Measurements from ENCODE around the gene KRTAP20-1. TPM values are rescaled to one million over a fixed set of nuclear protein-coding genes. Genes with fewer than 3 reads are reported as not detected.

Gene KRTAP20-1
- total and polyA plus RNA-seq, 4 donors, result not detected

DNA sequence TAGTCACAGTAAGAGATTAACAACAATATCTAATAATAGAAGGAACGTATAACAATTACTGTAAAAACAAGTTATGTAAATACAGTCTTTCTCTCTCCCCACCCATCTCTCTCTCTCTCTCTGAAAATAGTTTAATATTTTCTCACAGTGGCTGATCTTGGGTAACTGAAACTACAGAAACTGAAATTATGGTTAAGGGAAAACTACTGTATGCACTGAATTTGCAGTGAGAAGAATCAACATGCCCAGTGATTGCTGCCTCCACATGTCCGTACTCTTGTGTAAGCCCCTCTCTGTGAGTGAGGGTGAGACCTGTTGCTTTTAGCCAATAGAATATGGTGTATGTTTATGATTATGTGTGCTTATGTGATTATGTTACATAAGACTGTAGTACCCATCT is 4.1 kb upstream of the KRTAP20-1 start:
- no peak overlapping the region for H3K4me3 ChIP-seq (ENCODE audit: low read depth in 1 of 3, low read length in 3 of 3)
- no peaks in the 10 kb centered on the region for H3K9me3 ChIP-seq (ENCODE audit: control insufficient read depth in 4 of 4, low read length in 3 of 4)
- no peaks in the 10 kb centered on the region for H3K4me1 ChIP-seq (ENCODE audit: control insufficient read depth in 4 of 4, insufficient read depth in 4 of 4, low read length in 3 of 4)
- no peaks in the 10 kb centered on the region for H3K27me3 ChIP-seq (ENCODE audit: control insufficient read depth in 4 of 4, insufficient read depth in 4 of 4, low read length in 3 of 4)
- 84% methylated on average over 2 of the region's 2 CpGs for WGBS
- TF ChIP-seq TAF1 (conservative IDR thresholded peaks at IDR 0.05) (no peak), FOXA2 (IDR thresholded peaks at IDR 0.05) (no peak), NR2F2 (IDR thresholded peaks at IDR 0.05) (no peak), RXRA (IDR thresholded peaks at IDR 0.05) (no peak), HNF4A (conservative IDR thresholded peaks at IDR 0.05) (no peak)
- TF ChIP-seq, protein P1, sequence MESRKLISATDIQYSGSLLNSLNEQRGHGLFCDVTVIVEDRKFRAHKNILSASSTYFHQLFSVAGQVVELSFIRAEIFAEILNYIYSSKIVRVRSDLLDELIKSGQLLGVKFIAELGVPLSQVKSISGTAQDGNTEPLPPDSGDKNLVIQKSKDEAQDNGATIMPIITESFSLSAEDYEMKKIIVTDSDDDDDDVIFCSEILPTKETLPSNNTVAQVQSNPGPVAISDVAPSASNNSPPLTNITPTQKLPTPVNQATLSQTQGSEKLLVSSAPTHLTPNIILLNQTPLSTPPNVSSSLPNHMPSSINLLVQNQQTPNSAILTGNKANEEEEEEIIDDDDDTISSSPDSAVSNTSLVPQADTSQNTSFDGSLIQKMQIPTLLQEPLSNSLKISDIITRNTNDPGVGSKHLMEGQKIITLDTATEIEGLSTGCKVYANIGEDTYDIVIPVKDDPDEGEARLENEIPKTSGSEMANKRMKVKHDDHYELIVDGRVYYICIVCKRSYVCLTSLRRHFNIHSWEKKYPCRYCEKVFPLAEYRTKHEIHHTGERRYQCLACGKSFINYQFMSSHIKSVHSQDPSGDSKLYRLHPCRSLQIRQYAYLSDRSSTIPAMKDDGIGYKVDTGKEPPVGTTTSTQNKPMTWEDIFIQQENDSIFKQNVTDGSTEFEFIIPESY (IDR thresholded peaks at IDR 0.05), result no peak
- H3K27ac ChIP-seq (ENCODE audit: low read depth in 1 of 2, low read length in 2 of 2), result no peak overlapping the region
- no peak for DNase-seq (ENCODE audit: low spot score)
- no peak overlapping the region for H3K9ac ChIP-seq (ENCODE audit: low read depth in 1 of 2, low read length in 2 of 2)
- no peaks in the 10 kb centered on the region for H3K36me3 ChIP-seq (ENCODE audit: control insufficient read depth in 4 of 4, insufficient read depth in 3 of 4, low read depth in 1 of 4, low read length in 3 of 4)

DNA sequence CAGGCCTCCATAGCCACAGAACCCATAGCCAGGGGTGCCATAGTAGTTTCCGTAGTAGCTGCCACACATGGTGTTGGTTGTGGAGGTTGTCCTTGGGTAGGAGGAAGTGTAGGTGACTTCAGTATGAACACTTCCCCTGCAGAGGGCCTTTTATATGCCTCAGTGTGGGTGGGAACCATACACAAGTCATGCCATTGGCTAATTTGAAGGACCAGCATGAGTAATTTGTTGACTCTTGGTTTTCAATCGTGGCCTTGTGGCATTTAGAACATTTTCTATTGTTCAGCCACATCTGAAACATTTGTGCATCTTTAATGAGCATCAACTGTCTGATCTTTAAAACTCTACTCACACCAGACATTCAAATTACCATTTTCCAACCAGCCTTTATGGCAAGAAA is 2.4 kb upstream of the KRTAP20-1 start, which contains the start of gene KRTAP6-1:
TSS of gene KRTAP6-1 (minus strand) at position 95 of the 400 bp plus-strand sequence. CDS start at position 69, 26 bp downstream.
- no peak within 1 kb of the TSS for H3K4me3 ChIP-seq (ENCODE audit: low read depth in 1 of 3, low read length in 3 of 3)
- no peaks in the 10 kb centered on the region for H3K36me3 ChIP-seq (ENCODE audit: control insufficient read depth in 4 of 4, insufficient read depth in 3 of 4, low read depth in 1 of 4, low read length in 3 of 4)
- H3K27me3 ChIP-seq (ENCODE audit: control insufficient read depth in 4 of 4, insufficient read depth in 4 of 4, low read length in 3 of 4), result no peaks in the 10 kb centered on the region
- H3K4me1 ChIP-seq (ENCODE audit: control insufficient read depth in 4 of 4, insufficient read depth in 4 of 4, low read length in 3 of 4), result no peaks in the 10 kb centered on the region
- DNase-seq (ENCODE audit: low spot score), result no peak
- H3K9me3 ChIP-seq (ENCODE audit: control insufficient read depth in 4 of 4, low read length in 3 of 4), result no peaks in the 10 kb centered on the region
- TF ChIP-seq HNF4G (IDR thresholded peaks at IDR 0.05) (no peak), JUND (IDR thresholded peaks at IDR 0.05) (no peak), YY1 (IDR thresholded peaks at IDR 0.05) (no peak), TAF1 (conservative IDR thresholded peaks at IDR 0.05) (no peak), NR2F2 (IDR thresholded peaks at IDR 0.05) (no peak)
- TF ChIP-seq, protein P2, sequence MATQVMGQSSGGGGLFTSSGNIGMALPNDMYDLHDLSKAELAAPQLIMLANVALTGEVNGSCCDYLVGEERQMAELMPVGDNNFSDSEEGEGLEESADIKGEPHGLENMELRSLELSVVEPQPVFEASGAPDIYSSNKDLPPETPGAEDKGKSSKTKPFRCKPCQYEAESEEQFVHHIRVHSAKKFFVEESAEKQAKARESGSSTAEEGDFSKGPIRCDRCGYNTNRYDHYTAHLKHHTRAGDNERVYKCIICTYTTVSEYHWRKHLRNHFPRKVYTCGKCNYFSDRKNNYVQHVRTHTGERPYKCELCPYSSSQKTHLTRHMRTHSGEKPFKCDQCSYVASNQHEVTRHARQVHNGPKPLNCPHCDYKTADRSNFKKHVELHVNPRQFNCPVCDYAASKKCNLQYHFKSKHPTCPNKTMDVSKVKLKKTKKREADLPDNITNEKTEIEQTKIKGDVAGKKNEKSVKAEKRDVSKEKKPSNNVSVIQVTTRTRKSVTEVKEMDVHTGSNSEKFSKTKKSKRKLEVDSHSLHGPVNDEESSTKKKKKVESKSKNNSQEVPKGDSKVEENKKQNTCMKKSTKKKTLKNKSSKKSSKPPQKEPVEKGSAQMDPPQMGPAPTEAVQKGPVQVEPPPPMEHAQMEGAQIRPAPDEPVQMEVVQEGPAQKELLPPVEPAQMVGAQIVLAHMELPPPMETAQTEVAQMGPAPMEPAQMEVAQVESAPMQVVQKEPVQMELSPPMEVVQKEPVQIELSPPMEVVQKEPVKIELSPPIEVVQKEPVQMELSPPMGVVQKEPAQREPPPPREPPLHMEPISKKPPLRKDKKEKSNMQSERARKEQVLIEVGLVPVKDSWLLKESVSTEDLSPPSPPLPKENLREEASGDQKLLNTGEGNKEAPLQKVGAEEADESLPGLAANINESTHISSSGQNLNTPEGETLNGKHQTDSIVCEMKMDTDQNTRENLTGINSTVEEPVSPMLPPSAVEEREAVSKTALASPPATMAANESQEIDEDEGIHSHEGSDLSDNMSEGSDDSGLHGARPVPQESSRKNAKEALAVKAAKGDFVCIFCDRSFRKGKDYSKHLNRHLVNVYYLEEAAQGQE (IDR thresholded peaks at IDR 0.05), result no peak
- TF ChIP-seq, protein P3, sequence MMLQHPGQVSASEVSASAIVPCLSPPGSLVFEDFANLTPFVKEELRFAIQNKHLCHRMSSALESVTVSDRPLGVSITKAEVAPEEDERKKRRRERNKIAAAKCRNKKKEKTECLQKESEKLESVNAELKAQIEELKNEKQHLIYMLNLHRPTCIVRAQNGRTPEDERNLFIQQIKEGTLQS (IDR thresholded peaks at IDR 0.05), result no peak
- TF ChIP-seq, protein P4, sequence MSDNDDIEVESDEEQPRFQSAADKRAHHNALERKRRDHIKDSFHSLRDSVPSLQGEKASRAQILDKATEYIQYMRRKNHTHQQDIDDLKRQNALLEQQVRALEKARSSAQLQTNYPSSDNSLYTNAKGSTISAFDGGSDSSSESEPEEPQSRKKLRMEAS (IDR thresholded peaks at IDR 0.05), result no peak
- TF ChIP-seq, protein P1 (IDR thresholded peaks at IDR 0.05), result no peak
- TF ChIP-seq, protein P5, sequence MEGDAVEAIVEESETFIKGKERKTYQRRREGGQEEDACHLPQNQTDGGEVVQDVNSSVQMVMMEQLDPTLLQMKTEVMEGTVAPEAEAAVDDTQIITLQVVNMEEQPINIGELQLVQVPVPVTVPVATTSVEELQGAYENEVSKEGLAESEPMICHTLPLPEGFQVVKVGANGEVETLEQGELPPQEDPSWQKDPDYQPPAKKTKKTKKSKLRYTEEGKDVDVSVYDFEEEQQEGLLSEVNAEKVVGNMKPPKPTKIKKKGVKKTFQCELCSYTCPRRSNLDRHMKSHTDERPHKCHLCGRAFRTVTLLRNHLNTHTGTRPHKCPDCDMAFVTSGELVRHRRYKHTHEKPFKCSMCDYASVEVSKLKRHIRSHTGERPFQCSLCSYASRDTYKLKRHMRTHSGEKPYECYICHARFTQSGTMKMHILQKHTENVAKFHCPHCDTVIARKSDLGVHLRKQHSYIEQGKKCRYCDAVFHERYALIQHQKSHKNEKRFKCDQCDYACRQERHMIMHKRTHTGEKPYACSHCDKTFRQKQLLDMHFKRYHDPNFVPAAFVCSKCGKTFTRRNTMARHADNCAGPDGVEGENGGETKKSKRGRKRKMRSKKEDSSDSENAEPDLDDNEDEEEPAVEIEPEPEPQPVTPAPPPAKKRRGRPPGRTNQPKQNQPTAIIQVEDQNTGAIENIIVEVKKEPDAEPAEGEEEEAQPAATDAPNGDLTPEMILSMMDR (IDR thresholded peaks at IDR 0.05; ENCODE audit: low read depth, low read length, missing input control), result no peak
- no peak within 1 kb of the TSS for H3K27ac ChIP-seq (ENCODE audit: low read depth in 1 of 2, low read length in 2 of 2)
- WGBS, result 58% methylated on average over 2 of the region's 2 CpGs
- no peak within 1 kb of the TSS for H3K9ac ChIP-seq (ENCODE audit: low read depth in 1 of 2, low read length in 2 of 2)
